Prostate gland (tissue), 2 donors: ENCODE data around the gene ASPG.

Source experiments
- POLR2A ChIP-seq: fragments of 450-650 bp; IDR thresholded peaks from one replicate; pipeline ENCODE4 v1.6.1; 2016; ENCODE audit warnings: antibody characterized with exemption, mild to moderate bottlenecking
- POLR2AphosphoS5 ChIP-seq: sonication (generic); formaldehyde crosslinking; IDR thresholded peaks from one replicate; pipeline ENCODE4 v1.6.1; 2017; ENCODE audit warnings: antibody characterized with exemption
- TF ChIP-seq, protein P1 (sequence below), 4 experiments: fragments of 200-600 bp in 2 of 4; fragments of 450-650 bp in 2 of 4; sonication (generic) in 2 of 4; IDR thresholded peaks; 1 replicate in 3 of 4; 2 replicates in 1 of 4; pipeline ENCODE4 v1.5.1; 2016 to 2019; ENCODE audit warnings: antibody characterized with exemption in 4 of 4, mild to moderate bottlenecking in 2 of 4, moderate library complexity in 2 of 4

DNA sequence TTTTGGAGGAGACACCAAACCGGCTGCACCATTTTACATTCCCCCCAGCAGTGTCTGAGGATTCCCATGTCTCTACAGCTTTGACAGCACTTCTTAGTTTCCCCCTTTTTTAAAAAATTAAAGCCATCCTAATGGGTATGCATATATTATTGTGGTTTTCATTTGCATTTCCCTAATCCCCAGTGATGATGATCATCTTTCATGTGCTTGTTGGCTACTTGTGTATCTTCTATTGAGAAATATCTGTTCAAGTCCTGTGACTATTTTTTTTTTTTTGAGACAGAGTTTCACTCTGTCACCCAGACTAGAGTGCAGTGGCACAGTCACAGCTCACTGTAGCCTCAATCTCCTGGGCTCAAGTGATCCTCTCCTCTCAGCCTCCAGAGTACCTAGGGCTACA lies 23.2 kb upstream of the ASPG start:
- TF ChIP-seq POLR2AphosphoS5 = no peak
- no peak for TF ChIP-seq POLR2A
- TF ChIP-seq, protein P1, sequence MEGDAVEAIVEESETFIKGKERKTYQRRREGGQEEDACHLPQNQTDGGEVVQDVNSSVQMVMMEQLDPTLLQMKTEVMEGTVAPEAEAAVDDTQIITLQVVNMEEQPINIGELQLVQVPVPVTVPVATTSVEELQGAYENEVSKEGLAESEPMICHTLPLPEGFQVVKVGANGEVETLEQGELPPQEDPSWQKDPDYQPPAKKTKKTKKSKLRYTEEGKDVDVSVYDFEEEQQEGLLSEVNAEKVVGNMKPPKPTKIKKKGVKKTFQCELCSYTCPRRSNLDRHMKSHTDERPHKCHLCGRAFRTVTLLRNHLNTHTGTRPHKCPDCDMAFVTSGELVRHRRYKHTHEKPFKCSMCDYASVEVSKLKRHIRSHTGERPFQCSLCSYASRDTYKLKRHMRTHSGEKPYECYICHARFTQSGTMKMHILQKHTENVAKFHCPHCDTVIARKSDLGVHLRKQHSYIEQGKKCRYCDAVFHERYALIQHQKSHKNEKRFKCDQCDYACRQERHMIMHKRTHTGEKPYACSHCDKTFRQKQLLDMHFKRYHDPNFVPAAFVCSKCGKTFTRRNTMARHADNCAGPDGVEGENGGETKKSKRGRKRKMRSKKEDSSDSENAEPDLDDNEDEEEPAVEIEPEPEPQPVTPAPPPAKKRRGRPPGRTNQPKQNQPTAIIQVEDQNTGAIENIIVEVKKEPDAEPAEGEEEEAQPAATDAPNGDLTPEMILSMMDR (IDR thresholded peaks at IDR 0.05) = no peak
